Left ventricle myocardium superior (tissue), 1 donor: ENCODE measurements around the gene GARNL3. TPM values are rescaled to one million over a fixed set of nuclear protein-coding genes. Genes with fewer than 3 reads are reported as not detected.
A peak's percentile ranks its signal among the peaks of the same experiment; 100 is the strongest.

Experiments used
- ATAC-seq: fragments of 200-7000 bp; cut with Tn5 transposase; one replicate; pipeline ENCODE4 v1.9.1; 2020; ENCODE audit warnings: mild to moderate bottlenecking, moderate library complexity
- DNase-seq: peaks from one replicate; pipeline ENCODE4 v3.0.0-alpha.2; 2020
- intact Hi-C: fragments of 100-400 bp; cut with micrococcal nuclease; formaldehyde crosslinking; loops from one replicate; pipeline ENCODE4 v1.11.0; 2022
- total RNA-seq: library from RNA; stranded (reverse); fragmentation: NEBNext Ultra II Directional; extraction: Animal tissue kit (Norgen Biotek cat#: 25700); gene quantifications from one replicate; pipeline ENCODE4 v1.2.1, GENCODE V29; 2021
- donor health status: DM: no; HTN: yes; CAD: no; lungs with severe emphysema.

GARNL3 gene
- total RNA-seq, 1 donor from 2014 or later = 17.3 TPM

DNA sequence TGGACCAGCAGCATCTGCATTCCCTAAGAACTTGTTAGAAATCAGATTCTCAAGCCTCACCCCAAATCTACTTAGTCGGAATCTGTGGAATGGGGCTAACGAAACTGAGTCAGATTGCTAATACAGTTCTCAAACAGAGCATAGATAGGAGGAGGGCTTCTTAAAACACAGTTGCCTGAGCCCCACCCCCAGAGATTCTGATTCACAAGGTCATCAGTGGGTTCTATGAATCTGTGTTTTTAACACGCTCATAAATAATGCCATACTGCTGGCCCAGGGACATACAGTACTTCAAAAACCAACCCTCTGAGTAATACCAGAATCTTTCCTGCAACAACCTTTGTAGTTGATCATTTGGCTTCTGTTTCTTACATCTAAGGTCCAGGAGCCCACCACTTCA is 32.9 kb upstream of the GARNL3 start:
- no peak for ATAC-seq
- no peak for DNase-seq
- intact Hi-C loops = no loop called here

DNA sequence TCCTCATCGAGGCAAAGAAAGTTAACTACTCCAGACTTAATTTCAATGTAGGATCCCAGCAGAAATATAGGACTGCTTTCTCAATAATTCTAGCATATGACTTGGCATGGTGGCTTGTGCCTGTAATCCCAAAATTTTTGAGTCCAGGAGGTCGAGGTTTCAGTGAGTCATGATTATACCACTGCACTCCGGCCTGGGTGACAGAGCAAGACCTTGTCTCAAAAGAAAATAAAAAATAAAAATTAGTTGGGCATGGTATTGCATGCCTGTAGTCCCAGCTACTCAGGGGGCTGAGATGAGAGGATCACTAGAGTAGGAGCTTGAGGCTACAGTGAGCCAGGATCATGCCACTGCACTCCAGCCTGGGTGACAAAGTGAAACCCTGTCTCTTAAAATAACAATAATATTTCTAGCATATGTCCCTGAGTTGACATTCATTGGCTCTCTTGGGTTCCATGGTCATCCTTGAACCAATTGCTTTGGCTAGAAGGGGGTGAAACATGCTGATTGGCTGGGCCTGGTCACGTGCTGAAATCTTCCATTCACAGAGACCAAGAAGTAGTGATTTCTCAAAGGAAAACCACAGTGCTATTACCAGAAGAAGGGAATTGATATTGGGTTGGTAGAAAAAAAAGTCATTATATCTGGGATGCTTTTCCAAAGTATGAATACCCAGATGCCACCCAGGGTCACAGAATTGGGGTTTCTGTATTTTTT is 31.6 kb upstream of the GARNL3 start:
- ATAC-seq (no peak), DNase-seq (no peak)
- intact Hi-C loops = no loop called here

DNA sequence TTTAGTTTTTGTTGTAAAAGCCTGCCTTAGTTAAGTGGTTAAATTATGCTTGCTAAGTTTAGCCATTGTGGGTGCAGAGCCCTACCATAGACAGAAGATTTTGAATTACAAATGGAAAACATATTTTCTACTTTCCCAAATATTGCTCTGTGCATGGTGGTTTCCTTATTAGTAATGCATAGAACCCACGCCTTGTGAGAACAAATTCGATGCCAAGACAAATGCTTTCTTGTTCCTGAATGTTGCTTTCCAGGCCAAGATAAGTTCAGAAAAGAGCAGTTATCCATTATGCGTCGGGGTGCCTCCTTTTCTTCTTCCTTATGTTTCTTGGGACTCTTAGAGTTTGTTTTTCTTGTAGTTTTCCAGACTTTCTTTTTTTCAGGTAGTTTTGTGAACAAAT is 31.0 kb upstream of the GARNL3 start:
- DNase-seq = no peak
- no peak for ATAC-seq
- intact Hi-C loops = no loop called here

DNA sequence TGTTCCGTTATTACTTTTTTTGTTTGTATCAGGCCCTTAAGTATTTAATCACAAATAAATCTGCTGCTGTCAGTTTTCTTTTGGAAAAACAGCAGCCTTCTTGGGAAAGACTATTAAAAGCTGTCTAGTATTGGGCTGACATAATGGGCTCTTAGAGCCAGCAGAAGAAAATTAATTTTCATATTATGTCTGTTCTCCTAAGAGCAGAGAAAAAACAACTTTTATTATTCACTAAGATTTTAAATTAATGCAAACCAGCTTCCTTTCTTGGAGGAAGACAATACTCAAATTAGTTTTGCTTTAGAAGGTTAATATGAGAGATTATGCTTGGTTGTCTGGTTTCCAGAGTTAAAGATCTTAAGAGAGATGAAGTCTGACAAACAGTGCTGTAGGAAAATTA is 30.6 kb upstream of the GARNL3 start:
- DNase-seq (no peak), ATAC-seq (no peak)
- intact Hi-C loops = no loop called here

DNA sequence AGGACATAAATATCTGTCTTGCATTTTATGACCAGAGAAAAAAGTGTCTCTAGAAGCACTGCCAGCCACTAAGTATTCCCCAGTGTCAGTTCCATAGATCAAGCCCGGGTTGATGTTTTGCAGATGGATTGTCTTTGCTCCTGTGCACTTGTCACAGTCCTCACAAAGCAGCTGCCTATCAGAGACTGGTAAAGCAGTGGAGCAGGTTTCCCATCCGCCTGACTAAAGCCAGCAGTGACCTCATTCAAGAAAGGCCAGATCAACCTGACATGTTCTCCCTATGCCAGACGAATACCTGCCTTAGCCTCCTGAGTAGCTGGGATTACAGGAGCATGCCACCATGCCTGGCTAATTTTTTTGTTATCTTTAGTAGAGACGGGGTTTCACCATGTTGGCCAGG is 26.8 kb upstream of the GARNL3 start:
- no peak for DNase-seq
- intact Hi-C loops = no loop called here
- ATAC-seq = peak; percentile 58

DNA sequence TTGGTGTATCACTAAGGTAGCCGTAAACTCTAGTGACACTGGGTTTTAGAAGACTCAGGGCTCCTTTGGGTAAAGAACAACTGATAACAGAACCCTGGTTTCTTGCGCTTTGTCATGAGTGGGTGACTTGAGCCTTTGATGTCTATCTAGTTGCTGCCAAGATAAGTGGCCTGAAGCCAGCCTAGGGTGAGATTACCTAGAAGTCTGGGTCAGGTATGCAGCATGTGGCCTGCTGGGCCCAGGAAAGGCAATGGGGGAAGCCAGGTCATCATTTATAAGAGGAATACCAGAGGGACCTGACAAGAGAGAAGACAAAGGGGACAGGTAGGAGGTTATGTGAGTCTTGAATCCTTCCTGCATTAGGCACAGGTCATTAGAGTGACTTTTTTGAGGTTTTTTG is 23.2 kb upstream of the GARNL3 start:
- intact Hi-C loops = no loop called here
- no peak for ATAC-seq
- DNase-seq = no peak

DNA sequence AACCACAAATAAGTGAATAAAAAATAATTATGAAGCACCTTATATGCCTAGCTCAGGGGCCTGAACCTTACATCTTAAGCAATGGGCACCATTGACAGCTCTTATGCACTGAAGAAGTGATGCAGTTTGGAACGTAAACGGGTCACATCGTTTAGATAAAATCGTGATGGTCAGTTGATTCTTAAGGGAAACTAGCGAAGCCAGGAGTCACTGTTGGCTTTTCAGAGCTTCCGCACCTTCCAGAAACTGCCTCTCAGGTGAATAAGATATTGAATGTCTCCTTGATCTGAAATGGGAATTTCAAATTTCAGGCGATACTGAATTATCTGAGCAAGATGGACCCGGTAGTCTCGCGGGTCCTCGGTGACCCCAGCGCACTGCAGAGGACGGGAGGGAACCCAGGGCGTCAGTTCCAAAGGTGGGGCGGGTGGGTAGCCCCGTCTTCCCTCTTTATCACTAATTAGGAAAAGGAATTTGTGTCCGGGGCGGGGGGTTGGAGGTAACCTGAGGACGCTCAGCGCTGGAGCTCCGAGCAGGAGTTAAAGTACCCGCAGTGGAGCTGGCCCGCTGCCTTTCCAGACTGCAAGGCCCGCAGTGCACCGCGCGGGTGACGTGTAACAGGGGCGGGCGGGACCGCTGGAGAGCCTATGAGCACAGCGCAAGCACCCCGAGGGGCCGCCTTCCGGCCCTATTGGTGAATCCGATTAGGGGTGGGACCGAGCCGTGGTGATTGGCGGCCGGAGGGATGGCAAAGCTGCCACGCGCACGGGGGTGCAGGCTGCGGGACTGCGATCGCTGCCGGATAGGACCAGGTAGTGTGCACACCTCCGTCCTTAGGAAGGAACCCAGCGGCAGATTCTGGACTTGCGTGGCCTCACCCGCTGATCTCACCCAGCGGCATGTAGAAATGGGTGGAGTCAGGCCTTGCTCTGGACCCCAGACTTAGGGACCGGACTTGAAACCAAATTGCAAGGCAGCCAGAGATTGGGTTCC is 19.7 kb upstream of the GARNL3 start:
- peak; percentile 100 for DNase-seq
- intact Hi-C loops = no loop called here
- ATAC-seq = peak; percentile 100

DNA sequence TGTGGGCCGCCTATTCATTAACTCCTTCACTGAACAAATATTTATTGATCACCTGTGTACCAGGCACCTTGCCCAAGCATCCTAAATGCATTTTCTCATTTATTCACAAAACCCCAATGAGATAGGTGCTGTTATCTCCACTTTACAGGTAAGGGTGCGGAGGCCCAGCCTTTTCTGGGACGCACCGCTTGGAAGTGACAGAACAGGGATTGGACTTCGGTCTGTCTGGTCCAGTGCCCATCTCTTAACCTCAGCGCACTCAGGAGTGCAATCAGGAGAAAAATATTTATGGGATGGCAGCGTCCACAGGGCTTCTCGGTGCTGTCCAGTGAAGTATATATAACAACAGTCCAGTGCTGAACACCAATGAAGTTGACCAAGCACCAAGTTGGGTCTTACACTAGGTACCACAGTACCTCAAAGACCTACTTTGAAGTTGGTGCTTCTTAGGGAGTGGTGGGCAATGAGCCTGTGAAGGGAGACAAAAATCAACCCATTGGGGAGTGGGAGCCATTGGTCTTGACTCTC is 18.9 kb upstream of the GARNL3 start:
- no peak for DNase-seq
- intact Hi-C loops = no loop called here
- ATAC-seq = no peak

DNA sequence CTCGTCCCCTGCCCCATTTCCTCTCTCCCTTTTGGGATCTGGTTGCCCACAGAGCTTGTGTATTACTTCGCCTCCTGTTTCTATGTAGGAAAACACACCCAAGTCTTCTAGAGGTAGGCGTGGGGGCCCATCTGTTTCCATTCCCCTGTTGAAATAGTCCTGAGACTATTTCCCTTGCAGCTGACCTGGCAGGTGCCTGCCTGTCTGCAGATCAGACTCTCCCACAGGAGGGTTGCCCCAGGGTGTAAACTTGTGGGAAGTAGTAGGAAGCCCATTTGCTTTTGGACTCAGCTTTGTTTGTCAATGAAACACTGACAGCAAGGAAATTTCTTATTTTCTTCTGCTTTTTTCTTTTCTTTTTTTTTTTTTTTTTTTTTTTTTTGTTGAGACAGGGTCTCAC is 16.3 kb upstream of the GARNL3 start:
- intact Hi-C loops = no loop called here
- ATAC-seq (no peak), DNase-seq (no peak)

DNA sequence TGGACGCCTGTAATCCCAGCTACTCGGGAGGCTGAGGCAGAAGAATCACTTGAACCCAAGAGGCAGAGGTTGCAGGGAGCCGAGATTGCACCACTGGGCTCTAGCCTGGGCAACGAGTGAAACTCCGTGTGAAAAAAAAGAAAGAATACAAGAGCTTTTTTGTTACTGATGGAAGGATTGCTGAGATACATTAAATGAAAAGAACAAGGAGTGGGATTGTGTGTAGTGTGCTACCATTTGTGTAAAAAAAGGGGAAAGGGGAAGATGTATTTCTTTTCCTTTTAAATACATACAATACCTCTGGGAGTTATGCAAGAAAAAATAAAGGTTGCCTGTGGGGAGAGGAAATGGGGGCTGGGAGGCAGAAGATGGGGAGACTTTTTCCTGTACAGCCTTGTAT is 14.7 kb upstream of the GARNL3 start:
- intact Hi-C loops = no loop called here

DNA sequence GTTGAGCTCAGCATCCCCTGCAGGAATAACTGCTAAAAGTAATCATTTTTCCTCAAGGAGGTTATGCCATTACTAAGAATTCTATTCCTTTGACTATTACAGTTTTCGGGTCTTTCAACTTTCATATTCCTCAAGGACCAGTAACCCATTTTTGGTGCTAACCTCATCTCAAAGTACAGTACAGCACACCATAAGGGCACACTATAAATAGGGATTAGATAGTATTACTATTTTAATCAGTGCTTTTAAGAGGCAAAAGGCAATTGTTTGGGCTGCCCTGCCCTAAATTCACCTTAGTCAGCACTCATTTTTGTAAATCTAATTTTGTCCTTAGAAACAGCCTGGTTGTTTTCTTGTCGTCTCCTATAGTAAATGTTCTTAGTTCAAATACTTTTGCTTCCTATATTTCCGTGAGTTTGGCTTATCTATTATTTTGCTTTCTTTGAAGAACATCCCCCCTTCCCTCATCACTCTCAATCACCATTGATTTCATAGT is 13.6 kb upstream of the GARNL3 start:
- peak; percentile 86 for ATAC-seq
- no peak for DNase-seq
- intact Hi-C loops = no loop called here

More for the DNA sequence above, 14.7 kb upstream of the GARNL3 start:
- ATAC-seq = no peak
- DNase-seq = no peak

DNA sequence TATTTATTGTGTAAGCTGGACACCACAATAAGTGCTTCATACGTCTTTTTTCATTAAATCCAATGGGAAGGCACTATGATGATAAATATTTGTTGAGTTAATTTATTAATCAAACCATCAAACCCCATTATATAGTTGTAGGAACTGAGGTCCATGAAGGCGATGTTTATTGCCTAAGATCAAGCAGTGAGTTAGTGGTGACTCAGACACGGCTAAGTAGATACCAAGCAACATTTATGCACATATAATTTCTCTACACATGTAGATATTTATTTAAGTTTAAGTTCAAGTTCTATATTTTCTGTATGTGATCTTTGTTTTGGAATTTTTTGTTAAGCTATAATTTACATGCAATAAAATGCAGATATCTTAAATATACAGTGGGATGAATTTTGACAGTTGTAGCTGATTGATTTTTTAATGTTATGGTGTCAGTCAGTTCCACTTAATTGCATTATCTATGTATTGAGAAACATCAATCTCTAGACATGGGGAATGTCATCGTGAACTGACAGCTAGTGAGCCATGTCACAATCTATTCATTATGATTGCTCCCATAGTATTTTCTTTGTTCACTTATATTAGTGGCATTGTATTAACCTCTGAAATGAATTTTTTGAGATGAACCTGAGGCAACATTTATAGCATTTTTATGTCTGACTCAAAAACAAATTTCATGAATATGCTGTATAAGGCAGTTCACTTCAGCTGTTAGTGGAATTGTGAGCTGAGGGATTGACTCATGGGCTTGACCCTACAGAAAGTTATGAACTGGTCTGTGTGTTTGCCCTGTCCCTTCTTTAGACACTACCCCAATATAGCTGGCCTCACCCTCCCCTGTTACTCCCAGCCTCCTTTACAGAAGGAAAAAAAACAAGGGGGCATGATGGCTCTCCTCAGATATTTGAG is 11.9 kb upstream of the GARNL3 start:
- DNase-seq = no peak
- intact Hi-C loops = no loop called here

DNA sequence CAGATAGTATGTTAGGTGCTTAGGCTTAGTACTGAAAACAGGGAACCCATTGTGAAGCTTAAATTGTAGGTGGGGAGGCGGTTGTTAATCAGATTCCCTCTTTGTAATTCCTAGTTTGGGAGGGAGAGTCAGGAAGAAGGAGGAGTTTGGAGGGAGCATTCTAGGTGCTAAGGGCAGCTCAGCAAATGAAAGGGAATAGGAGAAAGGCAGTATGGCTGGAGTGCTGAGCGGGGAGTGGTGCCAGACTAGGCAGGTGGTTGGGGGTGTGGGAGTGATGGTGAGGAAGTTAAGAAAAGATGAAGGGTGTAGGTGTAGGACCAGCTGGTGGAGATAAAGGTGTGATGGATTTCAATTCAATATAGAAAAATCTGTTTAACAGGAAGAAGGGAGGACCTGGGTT is 11.1 kb upstream of the GARNL3 start:
- intact Hi-C loops = no loop called here
- ATAC-seq (no peak), DNase-seq (no peak)

More for the DNA sequence above, 11.9 kb upstream of the GARNL3 start:
- no peak for ATAC-seq

DNA sequence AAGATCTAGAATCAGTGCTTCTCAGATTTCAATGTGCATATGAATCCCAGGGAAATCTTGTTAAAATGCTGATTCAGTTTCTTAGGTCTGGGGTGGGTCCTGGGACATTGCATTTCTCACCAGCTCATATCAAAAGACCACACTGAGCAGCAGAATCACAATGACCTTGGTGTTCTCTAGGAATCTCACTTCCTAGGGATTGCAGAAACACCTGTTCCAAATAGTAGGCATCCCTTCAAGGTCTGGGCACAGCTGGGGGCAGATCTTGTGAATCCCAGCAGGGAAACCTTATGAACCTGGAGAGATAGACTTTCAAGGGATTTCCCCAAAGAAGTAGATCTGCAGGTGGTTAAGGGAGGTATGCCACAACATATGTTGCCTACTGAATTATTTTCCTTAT is 8.9 kb upstream of the GARNL3 start:
- intact Hi-C loops = no loop called here
- no peak for DNase-seq
- no peak for ATAC-seq

DNA sequence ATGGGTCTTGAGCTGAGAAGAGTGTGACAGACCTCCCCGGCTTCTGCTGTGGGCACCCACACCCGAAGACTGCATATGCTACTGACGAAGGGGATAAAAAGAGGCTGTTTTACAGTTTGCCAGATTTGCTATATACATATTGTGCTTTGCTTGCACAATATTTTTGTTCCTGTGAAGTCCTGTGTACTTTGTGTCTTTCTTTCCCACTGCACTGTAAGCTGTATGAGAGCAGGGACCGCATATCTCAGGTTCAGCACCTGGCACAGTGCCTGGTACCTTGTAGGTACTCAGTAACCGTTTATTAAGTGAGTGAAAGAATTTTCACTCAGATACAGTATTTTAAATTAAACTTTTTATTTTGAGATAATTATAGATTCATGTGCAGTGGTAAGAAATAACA is 8.2 kb upstream of the GARNL3 start:
- peak; percentile 45 for ATAC-seq
- peak; percentile 49 for DNase-seq
- intact Hi-C loops = no loop called here

DNA sequence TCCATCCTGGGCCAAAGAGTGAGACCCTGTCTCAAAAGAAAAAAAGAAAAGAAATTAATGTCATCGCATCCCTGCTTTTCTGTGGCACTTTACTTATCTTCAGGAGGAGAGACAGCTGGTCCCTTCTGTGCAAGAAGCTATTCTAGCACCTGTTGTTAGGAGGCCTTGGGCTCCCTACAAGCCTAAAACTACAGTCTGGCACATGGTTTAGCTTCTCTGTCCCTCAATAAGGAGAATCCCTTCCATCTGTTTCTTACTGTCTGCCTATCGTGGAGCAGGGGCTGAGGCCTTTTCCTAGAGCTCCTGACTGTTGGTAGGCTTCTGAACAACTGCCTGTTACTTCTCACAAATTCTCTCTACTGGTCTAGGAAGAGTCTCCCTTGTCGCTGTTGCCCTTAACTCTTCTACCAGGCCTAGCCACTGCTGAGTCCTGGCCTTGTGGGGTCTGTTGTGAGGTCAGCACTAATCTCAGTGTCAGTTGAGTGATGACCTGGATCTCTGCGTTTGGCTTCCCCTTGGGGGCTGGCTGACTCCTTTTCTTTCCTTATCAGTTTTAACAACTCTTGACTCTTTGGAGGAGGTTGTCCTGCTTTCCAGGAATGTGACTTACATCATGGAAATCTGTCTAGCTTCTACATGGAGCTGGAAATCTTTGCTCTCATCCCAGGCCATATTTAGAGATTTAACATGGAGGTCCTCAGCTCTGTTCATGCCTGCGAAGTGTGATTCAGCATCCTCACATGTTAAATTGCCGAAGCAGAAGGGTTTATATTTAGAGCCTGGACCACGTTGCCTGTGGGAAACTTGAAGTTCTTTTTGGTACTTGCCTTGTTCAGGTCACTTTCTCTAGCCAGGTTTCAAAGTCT is 5.7 kb upstream of the GARNL3 start:
- intact Hi-C loops = no loop called here
- ATAC-seq = peak; percentile 56

DNA sequence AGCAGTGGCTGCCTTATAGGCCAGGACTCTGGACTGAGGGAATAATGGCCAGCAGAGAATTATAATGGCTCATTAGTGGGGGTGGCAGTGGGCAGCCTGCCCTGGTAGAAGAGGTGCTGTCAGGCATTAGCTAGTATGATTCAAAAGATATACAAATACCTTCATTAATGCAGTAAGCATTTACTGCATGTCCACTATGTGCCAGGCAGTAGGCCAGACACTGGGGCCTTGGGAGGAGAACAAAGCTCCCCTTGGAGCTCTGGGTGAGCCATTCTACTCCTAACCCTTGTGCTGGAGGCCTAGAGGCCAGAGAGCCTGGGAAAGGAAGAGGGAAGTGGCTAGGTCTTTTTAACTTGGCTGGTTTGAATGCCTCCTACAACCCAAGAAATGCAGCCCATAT is 2.0 kb upstream of the GARNL3 start:
- intact Hi-C loops = no loop called here
- no peak for ATAC-seq
- DNase-seq = no peak

More for the DNA sequence above, 5.7 kb upstream of the GARNL3 start:
- no peak for DNase-seq

DNA sequence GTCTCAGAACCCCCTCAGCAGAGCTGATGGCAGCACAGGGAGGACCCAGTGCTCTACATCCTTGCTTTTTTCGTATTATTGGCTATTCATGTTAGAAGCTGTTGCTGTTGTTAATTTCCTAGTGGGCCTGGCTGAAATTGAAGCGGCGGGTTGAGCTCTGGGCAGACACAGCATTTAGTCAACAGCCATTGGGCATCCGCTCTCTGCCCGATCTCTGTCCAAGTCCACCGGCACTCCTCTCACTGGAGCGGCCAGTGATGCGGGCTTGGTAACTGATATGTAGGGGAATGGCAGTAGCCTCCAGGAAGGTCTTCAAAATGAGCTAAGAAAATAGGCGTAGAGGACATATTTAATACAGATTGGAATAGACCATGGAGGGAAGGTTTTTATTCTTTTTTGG is 1.3 kb upstream of the GARNL3 start:
- intact Hi-C loops = no loop called here
- no peak for ATAC-seq
- DNase-seq = no peak
